NCI-H2081 (cell line): ENCODE measurements around the gene KCNN3.

ENCODE experiments used
- DNase-seq, 2 experiments: peaks; one replicate each; lab custom pipeline; 2025; lab: John Stamatoyannopoulos, UW

KCNN3 gene

GRCh38 chr1:154840269-154841176 is 29.6 kb downstream of the KCNN3 start:
- no peak for DNase-seq

GRCh38 chr1:154839691-154840090 is 30.4 kb downstream of the KCNN3 start:
- DNase-seq, result no peak

GRCh38 chr1:154838988-154839387 is 31.1 kb downstream of the KCNN3 start:
- DNase-seq, result no peak

- DNase-seq, result no peak
Measured at GRCh38 chr1:154838461-154838860, 31.6 kb downstream of the KCNN3 start.

- DNase-seq, result peak; percentile 16 to 64
Measured at GRCh38 chr1:154837672-154838171, 32.4 kb downstream of the KCNN3 start.

GRCh38 chr1:154837034-154837671 is 32.9 kb downstream of the KCNN3 start:
- DNase-seq, result no peak

- no peak for DNase-seq
Measured at GRCh38 chr1:154835531-154836324, 34.4 kb downstream of the KCNN3 start.

GRCh38 chr1:154833841-154834240 is 36.2 kb downstream of the KCNN3 start:
- no peak for DNase-seq

- DNase-seq, result no peak
Measured at GRCh38 chr1:154833209-154833608, 36.9 kb downstream of the KCNN3 start.

GRCh38 chr1:154832384-154832783 is 37.7 kb downstream of the KCNN3 start:
- DNase-seq, result no peak

- DNase-seq, result no peak
Measured at GRCh38 chr1:154831462-154831861, 38.6 kb downstream of the KCNN3 start.

- no peak for DNase-seq
Measured at GRCh38 chr1:154829062-154829461, 41.0 kb downstream of the KCNN3 start.

GRCh38 chr1:154824179-154825000 is 45.7 kb downstream of the KCNN3 start:
- DNase-seq, result no peak

- no peak for DNase-seq
Measured at GRCh38 chr1:154822717-154823116, 47.4 kb downstream of the KCNN3 start.

GRCh38 chr1:154822233-154822632 is 47.8 kb downstream of the KCNN3 start:
- DNase-seq, result no peak

GRCh38 chr1:154821083-154821482 is 49.0 kb downstream of the KCNN3 start:
- DNase-seq, result no peak

GRCh38 chr1:154820646-154821045 is 49.4 kb downstream of the KCNN3 start:
- DNase-seq, result no peak

GRCh38 chr1:154819628-154820590 is 50.2 kb downstream of the KCNN3 start:
- no peak for DNase-seq

- no peak for DNase-seq
Measured at GRCh38 chr1:154818911-154819310, 51.2 kb downstream of the KCNN3 start.

GRCh38 chr1:154816937-154817336 is 53.1 kb downstream of the KCNN3 start:
- no peak for DNase-seq
